Tongue (tissue), 2 donors: ENCODE measurements around the gene FASN. TPM values are rescaled to one million over a fixed set of nuclear protein-coding genes. Genes with fewer than 3 reads are reported as not detected.

Source experiments
- DNase-seq: peaks from one replicate; pipeline ENCODE4 v3.0.0-alpha.2; 2015
- total RNA-seq: library from RNA; depleted of rRNA; stranded (reverse); fragments of >200 nt; gene quantifications from one replicate; pipeline ENCODE4 v1.2.3, GENCODE V29; 2014

FASN gene
- total RNA-seq, 1 donor from 2014 or later = 33.8 TPM

- DNase-seq = no peak
Observed at GRCh38 chr17:82101301-82101715, 3.3 kb upstream of the FASN start.

GRCh38 chr17:82100502-82101298 lies 2.7 kb upstream of the FASN start:
- no peak for DNase-seq

- DNase-seq = no peak
Observed at GRCh38 chr17:82098939-82099763, 1.1 kb upstream of the FASN start.

GRCh38 chr17:82097919-82098168 lies 192 bp downstream of the FASN start:
- no peak for DNase-seq

- peak; percentile 35 for DNase-seq
Observed at GRCh38 chr17:82097184-82097918, 685 bp downstream of the FASN start.

GRCh38 chr17:82096709-82097183 lies 1.3 kb downstream of the FASN start:
- DNase-seq = no peak

GRCh38 chr17:82095777-82096708 lies 2.0 kb downstream of the FASN start:
- no peak for DNase-seq

GRCh38 chr17:82094931-82095776 lies 2.9 kb downstream of the FASN start:
- DNase-seq = no peak

- no peak for DNase-seq
Observed at GRCh38 chr17:82092995-82093751, 4.9 kb downstream of the FASN start.

- DNase-seq = no peak
Observed at GRCh38 chr17:82092628-82092994, 5.4 kb downstream of the FASN start.

GRCh38 chr17:82092094-82092586 lies 5.9 kb downstream of the FASN start:
- DNase-seq = no peak

GRCh38 chr17:82091264-82092066 lies 6.6 kb downstream of the FASN start:
- no peak for DNase-seq

- no peak for DNase-seq
Observed at GRCh38 chr17:82090549-82091263, 7.3 kb downstream of the FASN start.

- no peak for DNase-seq
Observed at GRCh38 chr17:82089723-82090548, 8.1 kb downstream of the FASN start.

- no peak for DNase-seq
Observed at GRCh38 chr17:82088838-82089722, 9.0 kb downstream of the FASN start.
